ENCODE measurements around the gene WDR73. TPM values are rescaled to one million over a fixed set of nuclear protein-coding genes. Genes with fewer than 3 reads are reported as not detected.
A peak's percentile ranks its signal among the peaks of the same experiment; 100 is the strongest.
"Not testable (repeated sequence)": the region's sequence is repeated elsewhere in the genome, so short reads cannot be mapped to it uniquely, and the experiment has no call there.

Gene WDR73
- total RNA-seq, 2 donors from 2014 or later: 30.7 to 34.3 TPM

- H3K27ac ChIP-seq: peak overlapping the region in 1 of 2 donors; percentile 17
- ATAC-seq (ENCODE audit: insufficient number of reproducible peaks, low FRiP score, low read depth) (no peak), DNase-seq (ENCODE audit: low spot score) (no peak)
Measured at GRCh38 chr15:84648539-84648938, 5.5 kb downstream of the WDR73 start.

GRCh38 chr15:84647726-84648125 is 6.4 kb downstream of the WDR73 start:
- Histone ChIP-seq H3K9me3 (no peaks in the 10 kb centered on the region), H3K4me1 (ENCODE audit: control insufficient read depth in 1 of 2, low read depth in 2 of 2) (peaks cover 4 to 38% of the 10 kb centered on the region in 2 donors), H3K27ac (no peak overlapping the region), H3K27me3 (replicated peaks; ENCODE audit: insufficient read depth) (no peaks in the 10 kb centered on the region), H3K4me3 (no peak overlapping the region), H3K36me3 (peaks cover 43% of the 10 kb centered on the region)
- DNase-seq (ENCODE audit: low spot score) (no peak), ATAC-seq (ENCODE audit: insufficient number of reproducible peaks, low FRiP score, low read depth) (no peak)
- TF ChIP-seq CTCF (IDR thresholded peaks at IDR 0.05): no peak

More at GRCh38 chr15:84648539-84648938, 5.5 kb downstream of the WDR73 start:
- H3K9me3 ChIP-seq: no peaks in the 10 kb centered on the region
- peaks cover 13 to 46% of the 10 kb centered on the region in 2 donors for H3K4me1 ChIP-seq (ENCODE audit: control insufficient read depth in 1 of 2, low read depth in 2 of 2)
- H3K36me3 ChIP-seq: peaks cover 36% of the 10 kb centered on the region
- TF ChIP-seq CTCF (IDR thresholded peaks at IDR 0.05): no peak
- no peak overlapping the region for H3K4me3 ChIP-seq
- H3K27me3 ChIP-seq (replicated peaks; ENCODE audit: insufficient read depth): no peaks in the 10 kb centered on the region

- no peak overlapping the region for H3K4me3 ChIP-seq
- no peak overlapping the region for H3K27ac ChIP-seq
- ATAC-seq (ENCODE audit: insufficient number of reproducible peaks, low FRiP score, low read depth) (no peak), DNase-seq (ENCODE audit: low spot score) (no peak)
- no peaks in the 10 kb centered on the region for H3K9me3 ChIP-seq
- TF ChIP-seq CTCF (IDR thresholded peaks at IDR 0.05): no peak
- no peaks in the 10 kb centered on the region for H3K27me3 ChIP-seq (replicated peaks; ENCODE audit: insufficient read depth)
- H3K36me3 ChIP-seq: peaks cover 56% of the 10 kb centered on the region
- H3K4me1 ChIP-seq (ENCODE audit: control insufficient read depth in 1 of 2, low read depth in 2 of 2): peaks cover 0 to 22% of the 10 kb centered on the region in 2 donors
Measured at GRCh38 chr15:84645997-84646396, 8.1 kb downstream of the WDR73 start.

GRCh38 chr15:84645496-84645895 is 8.6 kb downstream of the WDR73 start:
- H3K36me3 ChIP-seq: peaks cover 57% of the 10 kb centered on the region
- peaks cover 0 to 20% of the 10 kb centered on the region in 2 donors for H3K4me1 ChIP-seq (ENCODE audit: control insufficient read depth in 1 of 2, low read depth in 2 of 2)
- no peaks in the 10 kb centered on the region for H3K9me3 ChIP-seq
- H3K27me3 ChIP-seq (replicated peaks; ENCODE audit: insufficient read depth): no peaks in the 10 kb centered on the region
- ATAC-seq (ENCODE audit: insufficient number of reproducible peaks, low FRiP score, low read depth): no peak
- H3K4me3 ChIP-seq: no peak overlapping the region
- H3K27ac ChIP-seq: no peak overlapping the region
- TF ChIP-seq CTCF (IDR thresholded peaks at IDR 0.05): no peak
- DNase-seq (ENCODE audit: low spot score): no peak

- no peak for TF ChIP-seq CTCF (IDR thresholded peaks at IDR 0.05)
- no peak overlapping the region for H3K4me3 ChIP-seq
- no peak for DNase-seq (ENCODE audit: low spot score)
- peaks cover 0 to 8% of the 10 kb centered on the region in 2 donors for H3K4me1 ChIP-seq (ENCODE audit: control insufficient read depth in 1 of 2, low read depth in 2 of 2)
- H3K36me3 ChIP-seq: peaks cover 58% of the 10 kb centered on the region
- ATAC-seq (ENCODE audit: insufficient number of reproducible peaks, low FRiP score, low read depth): no peak
- H3K9me3 ChIP-seq: no peaks in the 10 kb centered on the region
- no peak overlapping the region for H3K27ac ChIP-seq
- no peaks in the 10 kb centered on the region for H3K27me3 ChIP-seq (replicated peaks; ENCODE audit: insufficient read depth)
Measured at GRCh38 chr15:84643838-84644237, 10.2 kb downstream of the WDR73 start.

GRCh38 chr15:84642640-84643039 is 11.4 kb downstream of the WDR73 start:
- Histone ChIP-seq H3K36me3 (peaks cover 53% of the 10 kb centered on the region), H3K4me1 (ENCODE audit: control insufficient read depth in 1 of 2, low read depth in 2 of 2) (peaks cover 0 to 13% of the 10 kb centered on the region in 2 donors)
- H3K27me3 ChIP-seq (replicated peaks; ENCODE audit: insufficient read depth); ATAC-seq (ENCODE audit: insufficient number of reproducible peaks, low FRiP score, low read depth); H3K9me3 ChIP-seq; DNase-seq (ENCODE audit: low spot score); H3K4me3 ChIP-seq; H3K27ac ChIP-seq: not testable (repeated sequence)

GRCh38 chr15:84641871-84642270 is 12.2 kb downstream of the WDR73 start:
- H3K4me3 ChIP-seq; H3K27ac ChIP-seq; H3K27me3 ChIP-seq (replicated peaks; ENCODE audit: insufficient read depth); DNase-seq (ENCODE audit: low spot score); ATAC-seq (ENCODE audit: insufficient number of reproducible peaks, low FRiP score, low read depth); H3K9me3 ChIP-seq: not testable (repeated sequence)
- Histone ChIP-seq H3K4me1 (ENCODE audit: control insufficient read depth in 1 of 2, low read depth in 2 of 2) (peaks cover 0 to 15% of the 10 kb centered on the region in 2 donors), H3K36me3 (peaks cover 48% of the 10 kb centered on the region)

All from thoracic aorta (tissue), 2 donors.